Measurements from ENCODE around the gene IL3. TPM values are rescaled to one million over a fixed set of nuclear protein-coding genes. Genes with fewer than 3 reads are reported as not detected.

IL3 gene
- total and polyA plus RNA-seq, 2 experiments from 2014 or later, result not detected

DNA sequence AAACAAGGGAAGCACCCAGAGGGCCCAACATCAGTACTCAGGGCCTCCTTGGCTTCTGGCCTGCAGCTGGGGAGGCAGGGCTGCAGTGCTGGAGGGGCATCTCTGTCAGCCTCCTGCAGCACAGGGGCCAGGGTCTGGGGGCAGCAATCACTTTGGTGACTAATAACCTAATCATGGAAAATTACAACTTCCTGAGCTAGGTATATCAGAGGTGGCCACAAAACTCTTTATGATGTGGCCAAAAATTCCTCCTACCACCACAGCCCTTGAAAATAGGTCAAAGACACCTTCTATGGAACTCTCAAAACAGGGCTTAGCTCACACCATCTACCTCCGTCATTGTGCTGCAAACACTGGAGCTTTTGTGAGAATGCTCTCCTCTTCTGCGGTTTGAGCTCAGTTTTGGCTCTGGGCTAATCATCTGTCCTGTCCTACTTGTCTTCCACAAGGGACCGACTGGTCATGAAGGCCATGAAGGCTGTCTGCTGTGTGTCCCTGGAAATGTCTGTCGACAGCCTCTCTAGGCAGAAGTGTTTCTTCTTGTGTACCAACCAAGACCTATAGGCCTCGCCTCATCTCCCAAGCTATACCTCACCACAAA lies 41.7 kb downstream of the IL3 start (continued):
- TF ChIP-seq, protein P1, sequence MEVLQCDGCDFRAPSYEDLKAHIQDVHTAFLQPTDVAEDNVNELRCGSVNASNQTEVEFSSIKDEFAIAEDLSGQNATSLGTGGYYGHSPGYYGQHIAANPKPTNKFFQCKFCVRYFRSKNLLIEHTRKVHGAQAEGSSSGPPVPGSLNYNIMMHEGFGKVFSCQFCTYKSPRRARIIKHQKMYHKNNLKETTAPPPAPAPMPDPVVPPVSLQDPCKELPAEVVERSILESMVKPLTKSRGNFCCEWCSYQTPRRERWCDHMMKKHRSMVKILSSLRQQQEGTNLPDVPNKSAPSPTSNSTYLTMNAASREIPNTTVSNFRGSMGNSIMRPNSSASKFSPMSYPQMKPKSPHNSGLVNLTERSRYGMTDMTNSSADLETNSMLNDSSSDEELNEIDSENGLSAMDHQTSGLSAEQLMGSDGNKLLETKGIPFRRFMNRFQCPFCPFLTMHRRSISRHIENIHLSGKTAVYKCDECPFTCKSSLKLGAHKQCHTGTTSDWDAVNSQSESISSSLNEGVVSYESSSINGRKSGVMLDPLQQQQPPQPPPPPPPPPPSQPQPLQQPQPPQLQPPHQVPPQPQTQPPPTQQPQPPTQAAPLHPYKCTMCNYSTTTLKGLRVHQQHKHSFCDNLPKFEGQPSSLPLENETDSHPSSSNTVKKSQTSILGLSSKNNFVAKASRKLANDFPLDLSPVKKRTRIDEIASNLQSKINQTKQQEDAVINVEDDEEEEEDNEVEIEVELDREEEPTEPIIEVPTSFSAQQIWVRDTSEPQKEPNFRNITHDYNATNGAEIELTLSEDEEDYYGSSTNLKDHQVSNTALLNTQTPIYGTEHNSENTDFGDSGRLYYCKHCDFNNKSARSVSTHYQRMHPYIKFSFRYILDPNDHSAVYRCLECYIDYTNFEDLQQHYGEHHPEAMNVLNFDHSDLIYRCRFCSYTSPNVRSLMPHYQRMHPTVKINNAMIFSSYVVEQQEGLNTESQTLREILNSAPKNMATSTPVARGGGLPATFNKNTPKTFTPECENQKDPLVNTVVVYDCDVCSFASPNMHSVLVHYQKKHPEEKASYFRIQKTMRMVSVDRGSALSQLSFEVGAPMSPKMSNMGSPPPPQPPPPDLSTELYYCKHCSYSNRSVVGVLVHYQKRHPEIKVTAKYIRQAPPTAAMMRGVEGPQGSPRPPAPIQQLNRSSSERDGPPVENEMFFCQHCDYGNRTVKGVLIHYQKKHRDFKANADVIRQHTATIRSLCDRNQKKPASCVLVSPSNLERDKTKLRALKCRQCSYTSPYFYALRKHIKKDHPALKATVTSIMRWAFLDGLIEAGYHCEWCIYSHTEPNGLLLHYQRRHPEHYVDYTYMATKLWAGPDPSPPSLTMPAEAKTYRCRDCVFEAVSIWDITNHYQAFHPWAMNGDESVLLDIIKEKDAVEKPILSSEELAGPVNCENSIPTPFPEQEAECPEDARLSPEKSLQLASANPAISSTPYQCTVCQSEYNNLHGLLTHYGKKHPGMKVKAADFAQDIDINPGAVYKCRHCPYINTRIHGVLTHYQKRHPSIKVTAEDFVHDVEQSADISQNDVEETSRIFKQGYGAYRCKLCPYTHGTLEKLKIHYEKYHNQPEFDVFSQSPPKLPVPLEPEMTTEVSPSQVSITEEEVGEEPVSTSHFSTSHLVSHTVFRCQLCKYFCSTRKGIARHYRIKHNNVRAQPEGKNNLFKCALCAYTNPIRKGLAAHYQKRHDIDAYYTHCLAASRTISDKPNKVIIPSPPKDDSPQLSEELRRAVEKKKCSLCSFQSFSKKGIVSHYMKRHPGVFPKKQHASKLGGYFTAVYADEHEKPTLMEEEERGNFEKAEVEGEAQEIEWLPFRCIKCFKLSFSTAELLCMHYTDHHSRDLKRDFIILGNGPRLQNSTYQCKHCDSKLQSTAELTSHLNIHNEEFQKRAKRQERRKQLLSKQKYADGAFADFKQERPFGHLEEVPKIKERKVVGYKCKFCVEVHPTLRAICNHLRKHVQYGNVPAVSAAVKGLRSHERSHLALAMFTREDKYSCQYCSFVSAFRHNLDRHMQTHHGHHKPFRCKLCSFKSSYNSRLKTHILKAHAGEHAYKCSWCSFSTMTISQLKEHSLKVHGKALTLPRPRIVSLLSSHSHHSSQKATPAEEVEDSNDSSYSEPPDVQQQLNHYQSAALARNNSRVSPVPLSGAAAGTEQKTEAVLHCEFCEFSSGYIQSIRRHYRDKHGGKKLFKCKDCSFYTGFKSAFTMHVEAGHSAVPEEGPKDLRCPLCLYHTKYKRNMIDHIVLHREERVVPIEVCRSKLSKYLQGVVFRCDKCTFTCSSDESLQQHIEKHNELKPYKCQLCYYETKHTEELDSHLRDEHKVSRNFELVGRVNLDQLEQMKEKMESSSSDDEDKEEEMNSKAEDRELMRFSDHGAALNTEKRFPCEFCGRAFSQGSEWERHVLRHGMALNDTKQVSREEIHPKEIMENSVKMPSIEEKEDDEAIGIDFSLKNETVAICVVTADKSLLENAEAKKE (CRISPR knock-in tag; IDR thresholded peaks at IDR 0.05), result no peak
- TF ChIP-seq, protein P2, sequence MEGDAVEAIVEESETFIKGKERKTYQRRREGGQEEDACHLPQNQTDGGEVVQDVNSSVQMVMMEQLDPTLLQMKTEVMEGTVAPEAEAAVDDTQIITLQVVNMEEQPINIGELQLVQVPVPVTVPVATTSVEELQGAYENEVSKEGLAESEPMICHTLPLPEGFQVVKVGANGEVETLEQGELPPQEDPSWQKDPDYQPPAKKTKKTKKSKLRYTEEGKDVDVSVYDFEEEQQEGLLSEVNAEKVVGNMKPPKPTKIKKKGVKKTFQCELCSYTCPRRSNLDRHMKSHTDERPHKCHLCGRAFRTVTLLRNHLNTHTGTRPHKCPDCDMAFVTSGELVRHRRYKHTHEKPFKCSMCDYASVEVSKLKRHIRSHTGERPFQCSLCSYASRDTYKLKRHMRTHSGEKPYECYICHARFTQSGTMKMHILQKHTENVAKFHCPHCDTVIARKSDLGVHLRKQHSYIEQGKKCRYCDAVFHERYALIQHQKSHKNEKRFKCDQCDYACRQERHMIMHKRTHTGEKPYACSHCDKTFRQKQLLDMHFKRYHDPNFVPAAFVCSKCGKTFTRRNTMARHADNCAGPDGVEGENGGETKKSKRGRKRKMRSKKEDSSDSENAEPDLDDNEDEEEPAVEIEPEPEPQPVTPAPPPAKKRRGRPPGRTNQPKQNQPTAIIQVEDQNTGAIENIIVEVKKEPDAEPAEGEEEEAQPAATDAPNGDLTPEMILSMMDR (conservative IDR thresholded peaks at IDR 0.05; ENCODE audit: low read depth in 2 of 2), result no peak
- TF ChIP-seq NANOG (IDR thresholded peaks at IDR 0.05; ENCODE audit: borderline replicate concordance) (no peak), EZH2phosphoT487 (IDR thresholded peaks at IDR 0.05; ENCODE audit: unreplicated experiment) (no peak)
- TF ChIP-seq, protein P3, sequence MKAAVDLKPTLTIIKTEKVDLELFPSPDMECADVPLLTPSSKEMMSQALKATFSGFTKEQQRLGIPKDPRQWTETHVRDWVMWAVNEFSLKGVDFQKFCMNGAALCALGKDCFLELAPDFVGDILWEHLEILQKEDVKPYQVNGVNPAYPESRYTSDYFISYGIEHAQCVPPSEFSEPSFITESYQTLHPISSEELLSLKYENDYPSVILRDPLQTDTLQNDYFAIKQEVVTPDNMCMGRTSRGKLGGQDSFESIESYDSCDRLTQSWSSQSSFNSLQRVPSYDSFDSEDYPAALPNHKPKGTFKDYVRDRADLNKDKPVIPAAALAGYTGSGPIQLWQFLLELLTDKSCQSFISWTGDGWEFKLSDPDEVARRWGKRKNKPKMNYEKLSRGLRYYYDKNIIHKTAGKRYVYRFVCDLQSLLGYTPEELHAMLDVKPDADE (IDR thresholded peaks at IDR 0.05), result no peak

DNA sequence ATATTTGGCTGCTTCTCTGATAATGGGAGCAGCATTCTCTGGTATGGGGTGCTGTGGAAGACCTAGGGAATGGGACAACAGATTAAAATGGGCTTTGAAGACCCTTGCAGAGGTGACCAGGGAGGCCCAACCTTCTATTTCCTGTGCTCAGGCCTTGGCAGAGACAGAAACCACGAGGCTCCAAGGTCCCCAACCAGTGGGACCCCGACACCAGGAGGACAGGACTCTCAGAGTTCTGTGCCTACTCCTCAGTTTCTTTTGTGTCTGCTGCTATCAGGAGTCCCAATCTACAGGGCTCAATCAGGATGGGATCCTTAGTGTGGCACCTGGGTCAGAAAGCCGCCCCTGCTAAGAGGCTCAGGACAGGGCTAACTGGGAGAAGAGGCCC lies 42.5 kb downstream of the IL3 start:
- H3K4me1 Mint-ChIP-seq, result no peaks in the 10 kb centered on the region
- Histone ChIP-seq H3K4me3 (no peak overlapping the region), H3K27ac (ENCODE audit: low read depth) (no peak overlapping the region), H3K4me2 (no peak overlapping the region), H3K36me3 (ENCODE audit: insufficient read depth) (no peaks in the 10 kb centered on the region), H3K27me3 (ENCODE audit: insufficient read depth) (no peaks in the 10 kb centered on the region), H2AFZ (no peak overlapping the region), H3K9me2 (ENCODE audit: insufficient read depth) (no peaks in the 10 kb centered on the region), H3F3A (replicated peaks; ENCODE audit: low read depth) (no peaks in the 10 kb centered on the region), H4K20me1 (replicated peaks; ENCODE audit: insufficient read depth) (no peaks in the 10 kb centered on the region), H3K4me1 (ENCODE audit: insufficient read depth) (no peaks in the 10 kb centered on the region), H3K79me2 (replicated peaks; ENCODE audit: insufficient read depth) (no peaks in the 10 kb centered on the region)
- H3K27me3 Mint-ChIP-seq (ENCODE audit: insufficient read depth, low read depth, poor library complexity), result no peaks in the 10 kb centered on the region
- no peaks in the 10 kb centered on the region for H3K36me3 Mint-ChIP-seq (ENCODE audit: low read depth)
- TF ChIP-seq, protein P2 (conservative IDR thresholded peaks at IDR 0.05; ENCODE audit: low read depth in 2 of 2), result no peak
- TF ChIP-seq CREB1 (CRISPR knock-in tag; IDR thresholded peaks at IDR 0.05; ENCODE audit: low read depth), result no peak
- TF ChIP-seq EZH2 (IDR thresholded peaks at IDR 0.05; ENCODE audit: low read depth, unreplicated experiment), result no peak
- TF ChIP-seq ZNF331 (CRISPR knock-in tag; IDR thresholded peaks at IDR 0.05; ENCODE audit: low read depth), result no peak
- TF ChIP-seq STAT1 (IDR thresholded peaks at IDR 0.05; ENCODE audit: unreplicated experiment), result no peak
- TF ChIP-seq NANOG (IDR thresholded peaks at IDR 0.05; ENCODE audit: borderline replicate concordance), result no peak
- DNase-seq (ENCODE audit: low spot score) (no peak), ATAC-seq (no peak)
- no peak overlapping the region for H3K4me3 Mint-ChIP-seq
- no peaks in the 10 kb centered on the region for H3K9me3 Mint-ChIP-seq
- H3K27ac Mint-ChIP-seq, result no peak overlapping the region

Data from GM23338 (cell line).